ENCODE data around the gene CGNL1.

- TF ChIP-seq, protein P1, sequence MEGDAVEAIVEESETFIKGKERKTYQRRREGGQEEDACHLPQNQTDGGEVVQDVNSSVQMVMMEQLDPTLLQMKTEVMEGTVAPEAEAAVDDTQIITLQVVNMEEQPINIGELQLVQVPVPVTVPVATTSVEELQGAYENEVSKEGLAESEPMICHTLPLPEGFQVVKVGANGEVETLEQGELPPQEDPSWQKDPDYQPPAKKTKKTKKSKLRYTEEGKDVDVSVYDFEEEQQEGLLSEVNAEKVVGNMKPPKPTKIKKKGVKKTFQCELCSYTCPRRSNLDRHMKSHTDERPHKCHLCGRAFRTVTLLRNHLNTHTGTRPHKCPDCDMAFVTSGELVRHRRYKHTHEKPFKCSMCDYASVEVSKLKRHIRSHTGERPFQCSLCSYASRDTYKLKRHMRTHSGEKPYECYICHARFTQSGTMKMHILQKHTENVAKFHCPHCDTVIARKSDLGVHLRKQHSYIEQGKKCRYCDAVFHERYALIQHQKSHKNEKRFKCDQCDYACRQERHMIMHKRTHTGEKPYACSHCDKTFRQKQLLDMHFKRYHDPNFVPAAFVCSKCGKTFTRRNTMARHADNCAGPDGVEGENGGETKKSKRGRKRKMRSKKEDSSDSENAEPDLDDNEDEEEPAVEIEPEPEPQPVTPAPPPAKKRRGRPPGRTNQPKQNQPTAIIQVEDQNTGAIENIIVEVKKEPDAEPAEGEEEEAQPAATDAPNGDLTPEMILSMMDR (IDR thresholded peaks at IDR 0.05), result no peak
- TF ChIP-seq POLR2A (IDR thresholded peaks at IDR 0.05), result no peak
- no peak for TF ChIP-seq POLR2AphosphoS5 (IDR thresholded peaks at IDR 0.05)
Observed at GRCh38 chr15:57339321-57339720, 37.0 kb upstream of the CGNL1 start.

Measured in upper lobe of left lung (tissue), 4 donors.